HS-27A (cell line): ENCODE measurements around the gene TENT5D.
"Not testable (repeated sequence)": the region's sequence is repeated elsewhere in the genome, so short reads cannot be mapped to it uniquely, and the experiment has no call there.

Experiments used
- DNase-seq: peaks from one replicate; pipeline ENCODE4 v3.0.0-alpha.2; 2012; ENCODE audit warnings: low read depth, missing footprints

Gene TENT5D

DNA sequence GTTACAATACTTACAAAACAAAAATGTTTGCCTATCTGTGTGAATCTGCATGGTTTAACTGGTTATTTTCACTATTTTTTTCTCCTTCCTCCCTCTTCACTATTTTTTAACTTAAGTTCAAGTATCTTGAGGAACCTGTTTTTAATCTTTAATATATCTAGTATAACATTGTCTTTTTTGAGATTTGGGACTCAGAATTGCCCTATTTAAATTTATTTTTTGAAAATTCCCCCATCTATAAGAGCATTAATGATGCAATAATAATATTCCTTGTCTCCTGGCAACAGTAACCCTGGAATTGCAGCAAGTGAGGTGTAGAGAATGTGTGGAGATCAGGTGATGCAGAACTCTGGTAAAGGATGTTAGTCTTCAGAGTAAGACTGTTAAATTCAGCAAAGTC is at the start of gene TENT5D:
Gene TENT5D, plus strand, starts transcription at position 301 of the 400 bp plus-strand sequence. CDS start 22,093 bp downstream, outside the sequence.
- DNase-seq: no peak

DNA sequence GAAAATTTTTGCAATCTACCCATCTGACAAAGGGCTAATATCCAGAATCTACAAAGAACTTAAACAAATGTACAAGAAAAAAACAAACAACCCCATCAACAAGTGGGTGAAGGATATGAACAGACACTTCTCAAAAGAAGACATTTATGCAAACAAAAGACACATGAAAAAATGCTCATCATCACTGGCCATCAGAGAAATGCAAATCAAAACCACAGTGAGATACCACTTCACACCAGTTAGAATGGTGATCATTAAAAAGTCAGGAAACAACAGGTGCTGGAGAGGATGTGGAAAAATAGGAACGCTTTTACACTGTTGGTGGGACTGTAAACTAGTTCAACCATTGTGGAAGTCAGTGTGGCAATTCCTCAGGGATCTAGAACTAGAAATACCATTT is 34.6 kb upstream of the TENT5D start:
- DNase-seq: not testable (repeated sequence)

DNA sequence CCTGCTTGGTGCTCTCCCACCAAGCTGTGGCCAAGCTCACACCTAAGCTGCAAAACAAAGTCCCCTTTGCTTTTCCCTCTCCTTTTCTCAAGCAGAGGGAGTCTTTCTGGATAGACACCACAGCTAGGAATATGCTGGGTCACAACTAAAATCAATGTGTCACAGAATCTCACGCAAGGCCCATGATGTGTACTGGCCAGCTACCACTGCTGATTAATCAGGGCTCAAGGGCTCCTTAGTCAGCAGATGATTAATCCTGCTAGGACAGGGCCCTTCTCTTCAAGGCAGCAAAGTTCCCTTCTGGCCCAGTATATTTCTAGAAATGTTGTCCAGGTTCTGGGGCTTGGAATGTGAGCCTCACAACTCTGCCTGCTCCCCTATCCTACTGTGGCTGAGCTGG is 32.0 kb upstream of the TENT5D start:
- no peak for DNase-seq

DNA sequence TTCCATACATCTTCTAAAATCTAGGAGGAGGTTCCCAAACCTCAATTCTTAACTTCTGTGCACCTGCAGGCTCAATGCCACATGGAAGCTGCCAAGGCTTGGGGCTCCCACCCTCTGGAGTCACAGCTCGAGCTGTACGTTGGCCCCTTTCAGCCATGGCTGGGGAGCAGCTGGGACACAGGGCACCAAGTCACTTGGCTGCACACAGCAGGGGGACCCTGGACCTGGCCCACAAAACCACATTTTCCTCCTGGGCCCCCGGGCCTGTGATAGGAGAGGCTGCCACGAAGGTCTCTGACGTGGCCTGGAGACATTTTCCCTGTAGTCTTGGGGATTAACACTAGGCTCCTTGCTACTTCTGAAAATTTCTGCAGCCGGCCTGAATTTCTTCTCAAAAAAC is 8.2 kb upstream of the TENT5D start:
- DNase-seq: no peak

DNA sequence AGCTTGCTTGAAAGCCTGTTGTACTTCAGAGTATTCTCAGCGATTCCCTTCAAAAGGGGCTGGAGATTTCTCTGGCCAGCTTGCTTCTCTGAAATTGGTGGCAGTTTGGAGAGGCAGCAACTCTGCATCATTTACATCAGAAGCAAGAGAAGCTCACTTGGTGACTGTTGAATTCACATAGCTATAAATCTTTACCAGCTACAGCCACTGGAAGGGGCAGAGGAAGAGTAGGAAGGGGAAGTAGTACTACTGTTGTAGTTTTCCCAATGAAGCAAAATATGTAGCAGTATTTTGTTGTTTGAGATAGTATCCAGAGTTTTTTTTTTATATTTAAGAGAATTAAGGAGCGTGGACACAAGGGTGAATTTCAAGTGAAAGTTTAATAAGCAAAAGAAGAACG is 2.8 kb downstream of the TENT5D start:
- no peak for DNase-seq

GRCh38 chrX:80423744-80424143 is 3.5 kb downstream of the TENT5D start:
- no peak for DNase-seq

GRCh38 chrX:80430826-80431504 is 10.7 kb downstream of the TENT5D start:
- DNase-seq: no peak

DNA sequence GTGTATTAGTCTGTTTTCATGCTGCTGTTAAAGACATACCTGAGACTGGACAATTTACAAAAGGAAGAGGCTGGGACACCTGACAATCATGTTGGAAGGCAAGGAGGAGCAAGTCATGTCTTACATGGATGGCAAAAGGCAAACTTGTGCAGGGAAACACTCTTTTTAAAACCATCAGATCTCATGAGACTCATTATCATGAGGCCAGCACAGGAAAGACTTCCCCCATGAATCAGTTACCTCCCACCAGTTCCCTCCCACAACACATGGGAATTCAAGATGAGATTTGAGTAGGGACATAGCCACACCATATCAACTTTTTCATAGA is 11.2 kb downstream of the TENT5D start:
- DNase-seq: no peak

- no peak for DNase-seq
Observed at GRCh38 chrX:80432441-80432840, 12.2 kb downstream of the TENT5D start.

GRCh38 chrX:80432863-80433262 is 12.6 kb downstream of the TENT5D start:
- DNase-seq: no peak

DNA sequence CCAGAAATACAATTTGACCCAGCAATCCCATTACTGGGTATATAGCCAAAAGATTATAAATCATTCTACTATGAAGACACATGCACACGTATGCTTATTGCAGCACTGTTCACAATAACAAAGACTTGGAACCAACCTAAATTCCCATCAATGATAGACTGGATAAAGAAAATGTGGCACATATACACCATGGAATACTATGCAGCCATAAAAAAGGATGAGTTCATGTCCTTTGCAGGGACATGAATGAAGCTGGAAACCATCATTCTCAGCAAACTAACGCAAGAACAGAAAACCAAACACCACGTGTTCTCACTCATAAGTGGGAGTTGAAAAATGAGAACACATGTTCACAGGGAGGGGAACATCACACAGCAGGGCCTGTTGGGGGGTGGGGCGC is 47.9 kb downstream of the TENT5D start:
- not testable (repeated sequence) for DNase-seq

DNA sequence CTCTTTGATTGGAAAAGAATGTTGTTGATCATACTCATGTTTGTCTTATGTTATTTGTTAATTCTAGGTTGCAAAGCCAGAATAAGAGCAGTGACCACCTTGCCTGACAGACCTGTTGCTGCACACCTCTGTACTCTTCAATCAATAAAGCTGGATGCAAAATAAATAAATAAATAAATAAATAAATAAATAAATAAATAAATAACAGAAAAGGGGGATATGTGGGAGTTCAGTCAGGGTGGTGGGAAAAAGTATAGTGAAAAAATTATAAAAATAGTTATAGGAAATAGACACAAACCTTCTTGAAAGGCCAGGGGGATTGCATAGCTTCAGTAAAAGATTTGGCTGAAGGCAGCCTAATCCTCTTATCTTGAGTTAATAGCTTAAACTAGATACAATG is 51.3 kb downstream of the TENT5D start:
- DNase-seq: no peak

DNA sequence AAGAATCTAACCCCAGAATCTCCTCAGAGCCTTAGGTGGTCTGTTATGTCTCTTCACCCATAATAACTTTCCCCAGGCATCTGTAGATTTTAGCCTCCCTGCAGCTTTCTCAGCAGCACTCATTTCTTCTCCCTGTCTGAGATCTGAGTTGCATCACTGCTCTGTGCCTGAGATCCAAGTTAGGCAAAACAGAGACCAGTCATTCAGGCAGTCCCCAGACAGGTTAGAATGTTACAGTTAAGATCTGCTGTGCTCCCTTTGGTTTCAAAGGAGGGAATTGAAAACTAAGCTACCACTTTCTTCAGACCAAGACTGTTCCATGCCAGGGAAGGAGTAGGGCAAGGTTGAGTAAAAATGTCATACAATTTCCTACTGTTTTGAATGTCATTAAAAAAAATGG is 65.3 kb downstream of the TENT5D start:
- no peak for DNase-seq

- no peak for DNase-seq
Observed at GRCh38 chrX:80486299-80486698, 66.1 kb downstream of the TENT5D start.

DNA sequence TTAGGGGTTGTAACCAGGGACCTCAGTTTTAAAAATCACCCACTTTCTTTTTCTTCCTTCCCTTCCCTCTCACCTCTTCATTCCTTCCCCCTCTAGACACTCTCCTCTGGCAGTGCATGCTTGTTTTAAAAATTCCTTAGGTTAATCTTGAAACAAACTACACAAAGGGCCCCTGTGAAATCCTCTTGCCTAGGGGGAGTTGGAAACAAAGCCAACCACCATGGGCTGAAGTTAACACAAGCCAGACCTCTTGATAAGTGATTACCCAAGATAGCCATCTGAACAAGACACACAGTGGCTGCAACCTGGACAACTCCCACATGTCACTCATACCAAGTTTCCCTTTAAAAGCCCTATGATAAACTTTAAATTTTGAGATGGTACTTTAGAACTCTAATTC is 68.9 kb downstream of the TENT5D start:
- DNase-seq: no peak
